Smooth muscle cell of the brain vasculature (primary cell): ENCODE results near the gene PTTG1IP.
"Not testable (repeated sequence)": the region's sequence is repeated elsewhere in the genome, so short reads cannot be mapped to it uniquely, and the experiment has no call there.

Source experiments
- DNase-seq: peaks from one replicate; pipeline ENCODE4 v3.0.0-alpha.2; 2012; ENCODE audit warnings: low read depth, low spot score

PTTG1IP gene

DNA sequence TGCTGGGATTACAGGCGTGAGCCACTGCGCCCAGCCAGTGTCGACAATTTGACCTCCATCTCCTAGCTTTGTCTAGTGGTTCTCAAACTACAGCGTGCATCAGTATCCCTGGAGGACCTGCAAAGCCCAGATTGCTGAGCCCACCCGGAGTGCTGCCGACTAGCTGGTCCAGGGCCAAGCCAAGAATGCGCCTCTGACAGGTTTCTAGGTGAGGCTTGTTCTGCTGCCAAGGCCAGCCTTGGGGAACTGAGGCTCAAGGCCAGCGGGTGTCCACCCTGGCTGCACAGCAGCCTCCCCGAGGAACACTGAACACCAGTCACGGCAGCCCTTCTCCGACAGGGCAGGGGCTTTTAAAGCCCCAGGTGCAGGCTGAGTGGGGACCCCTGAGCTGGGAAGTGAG lies 9.8 kb upstream of the PTTG1IP start:
- no peak for DNase-seq

- no peak for DNase-seq
Observed at GRCh38 chr21:44881198-44881872, 7.8 kb upstream of the PTTG1IP start.

DNA sequence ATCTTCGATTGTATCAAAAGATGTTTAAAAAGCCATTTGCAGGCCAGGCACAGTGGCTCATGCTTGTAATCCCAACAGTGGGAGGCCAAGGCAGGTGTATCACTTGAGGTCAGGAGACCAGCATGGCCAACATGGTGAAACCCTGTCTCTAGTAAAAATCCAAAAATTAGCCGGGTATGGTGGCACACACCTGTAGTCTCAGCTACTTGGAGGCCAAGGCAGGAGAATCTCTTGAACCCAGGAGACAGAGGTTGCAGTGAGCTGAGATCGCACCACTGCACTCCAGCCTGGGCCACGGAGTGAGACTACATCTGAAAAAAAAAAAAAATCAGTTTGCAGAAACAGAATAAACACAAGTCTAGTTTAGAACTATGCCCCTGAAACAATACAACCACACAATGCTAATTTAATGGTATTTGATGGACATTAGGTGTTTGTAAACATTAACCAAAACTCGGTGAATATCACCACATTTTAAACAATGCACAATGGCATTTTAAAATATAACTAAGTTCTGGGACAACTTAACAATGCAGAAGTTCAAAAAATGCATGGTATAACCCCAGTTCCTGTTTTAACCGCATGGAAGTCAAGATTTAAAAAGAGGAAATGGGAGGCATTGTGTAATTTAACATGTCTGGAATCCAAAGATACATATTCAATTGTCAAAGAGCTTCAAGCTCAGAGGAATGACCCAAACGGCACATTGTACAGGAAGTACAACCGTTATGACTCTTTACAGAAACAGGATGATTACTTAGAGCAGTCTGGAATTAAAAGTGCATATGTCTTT lies 7.1 kb upstream of the PTTG1IP start:
- no peak for DNase-seq

- not testable (repeated sequence) for DNase-seq
Observed at GRCh38 chr21:44879238-44879637, 5.7 kb upstream of the PTTG1IP start.

- no peak for DNase-seq
Observed at GRCh38 chr21:44878053-44878982, 4.8 kb upstream of the PTTG1IP start.

GRCh38 chr21:44876849-44877575 lies 3.5 kb upstream of the PTTG1IP start:
- DNase-seq = no peak

DNA sequence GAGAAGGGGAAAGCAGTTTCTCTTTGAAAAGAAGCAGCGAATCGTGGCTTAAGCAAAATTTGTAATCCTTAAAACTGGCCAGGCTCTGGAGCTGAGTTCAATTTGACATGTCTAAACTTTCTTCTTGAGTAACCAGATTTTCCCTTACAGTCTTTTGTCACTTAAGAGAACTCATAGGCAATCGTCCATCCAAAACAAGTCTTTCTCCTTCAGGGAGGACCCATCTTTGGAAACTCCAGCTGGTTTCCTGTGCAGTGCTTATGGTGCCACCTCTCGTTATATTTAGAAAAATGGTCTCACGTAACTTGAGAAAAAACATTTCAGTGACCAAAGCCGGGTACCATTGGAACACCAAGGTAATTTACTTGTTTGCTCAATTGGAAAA lies 1.8 kb upstream of the PTTG1IP start:
- no peak for DNase-seq

- no peak for DNase-seq
Observed at GRCh38 chr21:44874497-44875315, 1.2 kb upstream of the PTTG1IP start.

DNA sequence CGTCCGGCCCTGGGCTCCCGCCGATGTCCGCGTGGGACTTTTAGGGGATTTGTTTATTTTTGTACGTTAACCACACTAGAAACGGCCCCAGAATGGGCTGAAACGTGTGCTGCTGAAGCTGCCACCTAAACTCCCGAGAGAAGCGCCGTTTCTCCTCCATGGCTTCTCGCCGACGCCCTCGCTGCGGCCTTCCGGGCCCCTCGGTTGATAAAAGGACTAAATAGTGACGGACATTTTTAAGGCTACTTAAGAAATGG lies 678 bp upstream of the PTTG1IP start:
- no peak for DNase-seq

- DNase-seq = no peak
Observed at GRCh38 chr21:44872649-44873355, 688 bp downstream of the PTTG1IP start.

DNA sequence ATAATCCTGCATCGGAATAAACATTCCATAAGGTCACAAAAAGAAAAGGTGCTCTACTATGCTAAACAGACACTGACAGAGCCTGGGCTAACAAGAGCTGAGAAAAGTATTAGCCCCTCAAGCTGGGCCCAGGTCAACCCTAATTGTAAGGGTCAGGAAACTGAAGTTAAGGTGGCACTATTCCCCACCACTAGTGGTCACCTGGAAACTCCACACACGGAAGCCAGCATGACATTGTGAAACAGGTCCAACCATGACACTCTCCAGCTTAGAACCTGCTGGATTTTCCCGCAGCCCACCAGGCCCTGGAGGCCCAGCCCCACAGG lies 1.2 kb downstream of the PTTG1IP start:
- no peak for DNase-seq

DNA sequence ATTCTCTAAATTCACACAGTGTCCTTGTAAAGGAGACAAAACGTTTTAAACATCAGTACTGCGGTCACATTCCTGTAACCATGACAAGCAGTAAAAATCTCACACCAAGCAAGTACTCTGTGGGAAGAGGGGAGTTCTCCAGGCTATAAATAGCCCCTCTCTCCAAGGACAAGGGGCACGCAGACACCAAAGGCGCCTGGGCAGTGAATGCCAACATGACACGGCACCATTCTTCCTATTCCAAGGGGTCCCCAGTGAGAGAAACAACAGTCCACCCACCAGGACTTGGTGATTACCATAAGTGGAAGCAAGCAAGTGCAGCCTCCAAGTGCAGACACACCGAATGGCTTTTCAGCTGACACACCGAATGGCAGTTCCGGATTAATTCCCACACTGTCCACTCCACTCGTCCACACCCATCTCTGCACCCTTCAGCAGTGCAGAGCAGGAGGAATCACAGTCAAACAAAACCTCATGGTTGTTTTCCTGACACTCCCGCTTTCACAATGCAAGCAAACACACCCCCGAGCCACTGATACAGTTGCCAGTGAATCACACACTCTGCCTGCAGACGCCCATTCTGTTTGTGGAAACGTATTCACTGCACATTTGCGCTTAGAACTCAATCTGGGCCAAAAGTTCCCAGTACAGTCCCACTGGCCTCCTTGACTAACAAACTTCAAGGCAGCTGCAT lies 1.8 kb downstream of the PTTG1IP start:
- DNase-seq = no peak

DNA sequence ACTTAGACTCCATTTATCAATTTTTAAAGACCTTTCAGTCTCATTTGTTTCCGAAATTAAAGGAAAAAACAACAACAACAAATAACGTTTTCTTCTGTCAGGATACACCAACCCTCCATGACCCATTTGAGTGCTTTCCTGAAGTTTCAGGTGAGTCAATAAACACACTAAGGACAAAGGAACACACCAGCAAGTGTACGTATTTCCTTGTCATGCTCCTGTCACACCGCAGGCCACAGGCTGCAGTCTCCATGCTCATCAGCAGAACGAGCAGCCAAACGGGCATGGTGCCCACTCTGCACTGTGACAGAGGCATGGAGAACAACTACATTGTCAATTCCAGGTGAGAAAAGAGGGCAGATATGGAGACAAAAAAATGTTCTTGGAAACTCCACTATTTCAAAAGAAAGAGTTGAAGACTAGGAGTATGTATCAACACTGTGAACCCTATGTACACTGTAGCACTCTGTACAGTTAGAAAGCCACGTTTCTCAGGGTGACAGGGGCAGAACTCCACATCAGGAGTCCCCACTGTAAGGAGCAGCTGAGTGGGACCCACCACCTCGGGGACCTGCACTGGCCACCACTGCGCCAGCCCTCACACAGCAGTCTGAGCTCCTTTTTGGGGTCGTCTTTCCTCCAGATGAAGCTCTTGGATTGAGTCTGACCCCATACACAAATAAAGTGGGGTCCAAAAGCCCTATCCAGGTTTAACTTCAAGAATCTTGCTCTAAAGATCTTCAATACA lies 2.6 kb downstream of the PTTG1IP start:
- no peak for DNase-seq

DNA sequence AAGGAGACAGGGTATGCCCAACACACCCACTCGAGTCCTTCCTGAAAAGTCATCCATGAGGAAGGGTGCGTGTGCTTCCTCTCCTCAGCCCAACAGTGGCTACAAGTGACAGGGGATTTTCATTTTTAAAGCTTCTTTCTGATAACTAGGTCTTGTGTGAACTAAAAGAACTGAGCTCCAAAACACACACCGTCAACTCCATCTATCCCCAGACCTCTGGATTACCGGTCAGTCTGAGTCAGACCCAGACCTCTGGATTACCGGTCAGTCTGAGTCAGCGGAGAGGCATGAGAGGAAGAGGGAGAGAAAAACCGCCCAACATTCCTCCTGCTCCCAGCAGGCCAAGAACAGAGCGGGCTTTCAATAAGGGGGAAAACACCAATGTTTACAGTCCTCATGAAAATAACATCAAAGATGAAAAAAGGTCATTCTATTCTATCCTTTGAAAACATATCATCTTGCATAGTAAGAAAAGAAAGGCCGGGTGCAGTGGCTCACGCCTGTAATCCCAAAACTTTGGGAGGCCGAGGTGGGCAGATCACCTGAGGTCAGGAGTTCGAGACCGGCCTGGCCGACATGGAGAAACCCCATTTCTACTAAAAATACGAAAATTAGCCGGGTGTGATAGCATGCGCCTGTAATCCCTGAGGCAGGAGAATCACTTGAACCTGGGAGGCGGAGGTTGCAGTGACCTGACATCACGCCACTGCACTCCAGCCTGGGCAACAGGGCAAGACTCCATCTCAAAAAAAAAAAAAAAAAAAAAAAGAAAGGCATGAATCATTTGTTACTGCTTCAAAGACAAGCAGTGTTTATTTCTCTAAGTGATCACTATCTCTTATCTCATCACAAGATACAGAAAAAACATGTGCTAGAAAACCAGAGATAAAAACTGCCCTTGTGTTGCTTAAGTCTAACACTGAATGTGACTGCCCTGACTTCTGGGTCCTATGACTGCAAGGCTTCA lies 3.4 kb downstream of the PTTG1IP start:
- DNase-seq = peak; percentile 80

GRCh38 chr21:44868707-44869106 lies 4.8 kb downstream of the PTTG1IP start:
- DNase-seq = no peak

- no peak for DNase-seq
Observed at GRCh38 chr21:44867999-44868700, 5.3 kb downstream of the PTTG1IP start.

DNA sequence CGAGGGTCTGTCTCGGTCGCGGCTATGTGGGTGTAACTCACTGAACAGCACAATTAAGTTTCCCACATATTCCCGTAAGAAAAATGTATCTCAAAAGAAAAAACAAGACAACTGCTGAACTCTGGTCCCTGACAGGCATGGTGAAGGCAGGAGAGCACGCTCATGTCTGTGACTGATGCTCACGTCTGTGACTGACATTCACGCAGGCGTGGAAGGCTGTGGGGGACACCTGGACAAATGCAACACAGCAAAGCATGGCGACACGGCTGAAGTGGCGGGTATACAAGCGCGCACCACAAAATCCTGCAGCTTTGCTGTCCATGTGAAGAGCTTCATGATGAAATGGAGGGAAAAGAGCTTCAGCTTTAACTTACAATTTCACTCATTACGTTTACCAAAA lies 6.0 kb downstream of the PTTG1IP start:
- no peak for DNase-seq
